Neural cell (in vitro differentiated cells): Measurements from ENCODE around the gene FYB1. TPM values are rescaled to one million over a fixed set of nuclear protein-coding genes. Genes with fewer than 3 reads are reported as not detected.

ENCODE experiments used
- H2AFZ ChIP-seq: fragments of 200-600, 300-800 bp; sonication (generic), shearing (Covaris generic); 2 replicates; pipeline ENCODE4 v1.6.0; 2014; ENCODE audit warnings: low read depth, mild to moderate bottlenecking, antibody characterized with exemption, low read length, moderate library complexity
- H3F3A ChIP-seq: fragments of 200-600 bp; shearing (Covaris generic); 2 replicates; pipeline ENCODE4 v1.6.1; 2016; ENCODE audit warnings: mild to moderate bottlenecking, moderate library complexity, mixed read lengths, antibody characterized with exemption, low read length; ENCODE audit not compliant: insufficient read depth, poor library complexity, severe bottlenecking
- H3K27ac ChIP-seq: fragments of 200-600, 300-800 bp; sonication (generic), shearing (Covaris generic); 2 replicates; pipeline ENCODE4 v1.5.1; 2014; ENCODE audit warnings: mild to moderate bottlenecking, low read length, moderate library complexity
- H3K27me3 ChIP-seq: fragments of 300-800, 200-600 bp; sonication (generic), shearing (Covaris generic); 2 replicates; pipeline ENCODE4 v1.6.0; 2014; ENCODE audit warnings: mild to moderate bottlenecking, low read depth, low read length, moderate library complexity; ENCODE audit not compliant: insufficient read depth
- H3K36me3 ChIP-seq: fragments of 300-800, 200-600 bp; sonication (generic), shearing (Covaris generic); 2 replicates; pipeline ENCODE4 v1.5.1; 2014; ENCODE audit warnings: mild to moderate bottlenecking, antibody characterized with exemption, low read length, moderate library complexity; ENCODE audit not compliant: insufficient read depth
- H3K4me2 ChIP-seq: fragments of 300-800, 200-600 bp; sonication (generic), shearing (Covaris generic); 2 replicates; pipeline ENCODE4 v1.6.0; 2014; ENCODE audit warnings: mild to moderate bottlenecking, low read length
- H3K4me3 ChIP-seq: fragments of 300-800, 200-600 bp; sonication (generic), shearing (Covaris generic); 2 replicates; pipeline ENCODE4 v1.5.1; 2014; ENCODE audit warnings: mild to moderate bottlenecking, low read length, moderate library complexity
- H3K79me2 ChIP-seq: fragments of 200-600 bp; shearing (Covaris generic); replicated peaks from 2 replicates; pipeline ENCODE4 v1.6.0; 2014; ENCODE audit warnings: mild to moderate bottlenecking, low read length, moderate library complexity; ENCODE audit not compliant: insufficient read depth
- H3K9ac ChIP-seq: fragments of 300-800, 200-600 bp; sonication (generic), shearing (Covaris generic); 2 replicates; pipeline ENCODE4 v1.6.1; 2016; ENCODE audit warnings: mild to moderate bottlenecking, low read length, mixed read lengths
- H3K9me2 ChIP-seq: fragments of 200-600 bp; shearing (Covaris generic); 2 replicates; pipeline ENCODE4 v1.6.1; 2016; ENCODE audit warnings: mild to moderate bottlenecking, low read length, mixed read lengths; ENCODE audit not compliant: insufficient read depth
- H3K9me3 ChIP-seq: fragments of 200-600, 300-800 bp; sonication (generic), shearing (Covaris generic); 2 replicates; pipeline ENCODE4 v1.6.1; 2016; ENCODE audit warnings: mild to moderate bottlenecking, mixed run types, low read length, moderate library complexity, mixed read lengths
- H4K20me1 ChIP-seq: fragments of 200-600 bp; shearing (Covaris generic); 2 replicates; pipeline ENCODE4 v1.6.1; 2016; ENCODE audit warnings: mild to moderate bottlenecking, mixed run types; ENCODE audit not compliant: insufficient read depth
- CTCF ChIP-seq: fragments of 450-650 bp; IDR thresholded peaks from 2 replicates; pipeline ENCODE4 v1.5.1; 2014; ENCODE audit warnings: antibody characterized with exemption, mild to moderate bottlenecking, moderate library complexity; ENCODE audit not compliant: poor library complexity, severe bottlenecking
- EP300 ChIP-seq: fragments of 450-650 bp; conservative IDR thresholded peaks from 2 replicates; pipeline ENCODE4 v1.6.1; 2014; ENCODE audit warnings: antibody characterized with exemption, mild to moderate bottlenecking, moderate library complexity; ENCODE audit not compliant: poor library complexity, severe bottlenecking
- EZH2 ChIP-seq: fragments of 200-600, 300-800 bp; shearing (Covaris generic), sonication (generic); IDR thresholded peaks from 2 replicates; pipeline ENCODE4 v1.6.1; 2014; ENCODE audit warnings: antibody characterized with exemption, low read length, borderline replicate concordance, mild to moderate bottlenecking; ENCODE audit not compliant: insufficient read depth, poor library complexity, severe bottlenecking
- MXI1 ChIP-seq: fragments of 450-650 bp; conservative IDR thresholded peaks from 2 replicates; pipeline ENCODE4 v1.6.1; 2014; ENCODE audit warnings: antibody characterized with exemption, mild to moderate bottlenecking; ENCODE audit not compliant: poor library complexity, severe bottlenecking
- POLR2AphosphoS5 ChIP-seq: IDR thresholded peaks from 2 replicates; pipeline ENCODE4 v1.6.1; 2012
- RAD21 ChIP-seq: fragments of 450-650 bp; conservative IDR thresholded peaks from 2 replicates; pipeline ENCODE4 v1.6.1; 2014; ENCODE audit warnings: antibody characterized with exemption, mild to moderate bottlenecking, moderate library complexity
- REST ChIP-seq: IDR thresholded peaks from 2 replicates; pipeline ENCODE4 v1.6.1; 2012; ENCODE audit warnings: borderline replicate concordance
- SMC3 ChIP-seq: fragments of 450-650 bp; conservative IDR thresholded peaks from 2 replicates; pipeline ENCODE4 v1.6.1; 2014; ENCODE audit warnings: antibody characterized with exemption, mild to moderate bottlenecking, moderate library complexity; ENCODE audit not compliant: poor library complexity
- TAF1 ChIP-seq: IDR thresholded peaks from 2 replicates; pipeline ENCODE4 v1.6.1; 2012; ENCODE audit warnings: low read depth
- polyA plus RNA-seq: library from polyadenylated mRNA; depleted of rRNA; stranded (reverse); fragments of >200 nt; gene quantifications from 2 replicates; pipeline ENCODE4 v1.2.3, GENCODE V29; 2014

Gene FYB1
- polyA plus RNA-seq, 1 donor from 2014 or later, result not detected

- no peaks in the 10 kb centered on the region for H3K36me3 ChIP-seq
- H3K4me2 ChIP-seq, result no peak overlapping the region
- H2AFZ ChIP-seq, result no peak overlapping the region
- H3K9me2 ChIP-seq, result no peaks in the 10 kb centered on the region
- no peaks in the 10 kb centered on the region for H3F3A ChIP-seq
- TF ChIP-seq EZH2 (no peak), TAF1 (no peak), CTCF (no peak), SMC3 (no peak), REST (no peak), POLR2AphosphoS5 (no peak), EP300 (no peak), MXI1 (no peak), RAD21 (no peak)
- H3K27me3 ChIP-seq, result no peaks in the 10 kb centered on the region
- no peak overlapping the region for H3K9ac ChIP-seq
- no peak overlapping the region for H3K4me3 ChIP-seq
- H3K9me3 ChIP-seq, result no peaks in the 10 kb centered on the region
- no peak overlapping the region for H3K27ac ChIP-seq
- no peaks in the 10 kb centered on the region for H4K20me1 ChIP-seq
- no peaks in the 10 kb centered on the region for H3K79me2 ChIP-seq
These were observed 119.0 kb downstream of the FYB1 start for GRCh38 chr5:39100301-39100850.

- TF ChIP-seq RAD21 (no peak), SMC3 (no peak), REST (no peak), MXI1 (no peak), TAF1 (no peak)
- Histone ChIP-seq H3F3A (no peaks in the 10 kb centered on the region), H4K20me1 (no peaks in the 10 kb centered on the region)
These were observed 119.5 kb downstream of the FYB1 start for GRCh38 chr5:39099831-39100230.

More at GRCh38 chr5:39099831-39100230, 119.5 kb downstream of the FYB1 start:
- Histone ChIP-seq H3K9me2 (no peaks in the 10 kb centered on the region), H3K9ac (no peak overlapping the region), H3K4me2 (no peak overlapping the region), H3K27ac (no peak overlapping the region), H3K9me3 (no peaks in the 10 kb centered on the region), H3K4me3 (no peak overlapping the region), H2AFZ (no peak overlapping the region), H3K27me3 (no peaks in the 10 kb centered on the region), H3K36me3 (no peaks in the 10 kb centered on the region), H3K79me2 (no peaks in the 10 kb centered on the region)
